DND-41 (cell line): ENCODE measurements around the gene OSBPL8.

ENCODE experiments used
- ATAC-seq: fragments of 200-7000 bp; cut with Tn5 transposase; 3 replicates; pipeline ENCODE4 v1.9.1; 2021; ENCODE audit warnings: low read depth; ENCODE audit not compliant: insufficient read depth
- DNase-seq: peaks from one replicate; pipeline ENCODE4 v3.0.0-alpha.2; 2020
- H2AFZ ChIP-seq: 2 replicates; pipeline ENCODE4 v1.6.0; 2012; ENCODE audit warnings: low read depth, low read length
- H3K27ac ChIP-seq: 2 replicates; pipeline ENCODE4 v1.5.1; 2012; ENCODE audit warnings: low read length, inconsistent platforms
- H3K27me3 ChIP-seq: fragments of 200-600 bp; sonication (generic); 2 replicates; pipeline ENCODE4 v1.6.0; 2012; ENCODE audit warnings: low read length, mild to moderate bottlenecking, inconsistent platforms; ENCODE audit not compliant: insufficient read depth, poor library complexity
- H3K36me3 ChIP-seq: 2 replicates; pipeline ENCODE4 v1.5.1; 2012; ENCODE audit warnings: low read length, inconsistent platforms; ENCODE audit not compliant: insufficient read depth
- H3K4me1 ChIP-seq: 2 replicates; pipeline ENCODE4 v1.5.1; 2012; ENCODE audit warnings: mild to moderate bottlenecking, low read length; ENCODE audit not compliant: insufficient read depth
- H3K4me2 ChIP-seq: 2 replicates; pipeline ENCODE4 v1.6.0; 2012; ENCODE audit warnings: mild to moderate bottlenecking, moderate library complexity, low read length, inconsistent platforms; ENCODE audit not compliant: insufficient read depth
- H3K4me3 ChIP-seq, 2 experiments: fragments of 200-600 bp in 1 of 2; shearing (Covaris generic) in 1 of 2; 2 replicates each; pipeline ENCODE4 v1.5.1; 2012 to 2016; ENCODE audit warnings: inconsistent platforms in 2 of 2, low read length in 2 of 2, mild to moderate bottlenecking in 2 of 2, low read depth in 1 of 2, moderate library complexity in 1 of 2
- H3K79me2 ChIP-seq: 2 replicates; pipeline ENCODE4 v1.6.0; 2012; ENCODE audit warnings: low read length, inconsistent platforms; ENCODE audit not compliant: insufficient read depth
- H3K9ac ChIP-seq: 2 replicates; pipeline ENCODE4 v1.6.0; 2012; ENCODE audit warnings: low read depth, mild to moderate bottlenecking, inconsistent platforms, low read length, moderate library complexity
- H3K9me3 ChIP-seq: 2 replicates; pipeline ENCODE4 v1.5.1; 2012; ENCODE audit warnings: low read length, moderate library complexity, mild to moderate bottlenecking, inconsistent platforms; ENCODE audit not compliant: insufficient read depth, severe bottlenecking
- H4K20me1 ChIP-seq: 2 replicates; pipeline ENCODE4 v1.6.0; 2012; ENCODE audit warnings: low read length; ENCODE audit not compliant: insufficient read depth
- CTCF ChIP-seq: IDR thresholded peaks from 2 replicates; pipeline ENCODE4 v1.5.1; 2012; ENCODE audit warnings: borderline replicate concordance, low read length, moderate library complexity, mild to moderate bottlenecking; ENCODE audit not compliant: poor library complexity, severe bottlenecking; ENCODE audit errors: extremely low read depth
- EZH2 ChIP-seq: IDR thresholded peaks from 3 replicates; pipeline ENCODE4 v1.6.1; 2012; ENCODE audit warnings: borderline replicate concordance, low read depth, mild to moderate bottlenecking, moderate library complexity, low read length, inconsistent platforms; ENCODE audit not compliant: severe bottlenecking

Gene OSBPL8

GRCh38 chr12:76375470-76375869, 184.1 kb downstream of the OSBPL8 start:
- H4K20me1 ChIP-seq = no peaks in the 10 kb centered on the region
- H3K27ac ChIP-seq = no peak overlapping the region
- no peak overlapping the region for H3K9ac ChIP-seq
- H3K4me3 ChIP-seq = no peak overlapping the region
- peaks cover 48% of the 10 kb centered on the region; the same call in 1 of the 2 replicates for H3K36me3 ChIP-seq
- no peak overlapping the region for H2AFZ ChIP-seq
- H3K79me2 ChIP-seq = no peaks in the 10 kb centered on the region
- no peaks in the 10 kb centered on the region for H3K4me1 ChIP-seq
- no peaks in the 10 kb centered on the region for H3K9me3 ChIP-seq
- DNase-seq (no peak), ATAC-seq (no peak)
- no peaks in the 10 kb centered on the region for H3K27me3 ChIP-seq
- TF ChIP-seq EZH2 (no peak), CTCF (no peak)
- H3K4me2 ChIP-seq = no peak overlapping the region

GRCh38 chr12:76374386-76375020, 185.1 kb downstream of the OSBPL8 start:
- DNase-seq = no peak
- Histone ChIP-seq H4K20me1 (no peaks in the 10 kb centered on the region), H3K79me2 (no peaks in the 10 kb centered on the region), H3K27me3 (no peaks in the 10 kb centered on the region), H3K4me3 (no peak overlapping the region), H3K4me1 (no peaks in the 10 kb centered on the region), H3K4me2 (no peak overlapping the region), H3K9me3 (no peaks in the 10 kb centered on the region), H3K36me3 (peaks cover 53% of the 10 kb centered on the region; the same call in 1 of the 2 replicates), H3K27ac (no peak overlapping the region), H3K9ac (no peak overlapping the region), H2AFZ (no peak overlapping the region)
- TF ChIP-seq CTCF (no peak), EZH2 (no peak)
- no peak for ATAC-seq

GRCh38 chr12:76368230-76368629, 191.3 kb downstream of the OSBPL8 start:
- H3K79me2 ChIP-seq = no peaks in the 10 kb centered on the region
- no peak overlapping the region for H3K9ac ChIP-seq
- no peaks in the 10 kb centered on the region for H3K4me1 ChIP-seq
- peaks cover 58% of the 10 kb centered on the region for H3K36me3 ChIP-seq
- no peak overlapping the region for H3K27ac ChIP-seq
- no peak overlapping the region for H3K4me3 ChIP-seq
- ATAC-seq (no peak), DNase-seq (no peak)
- TF ChIP-seq EZH2 (no peak), CTCF (no peak)
- no peaks in the 10 kb centered on the region for H4K20me1 ChIP-seq
- no peaks in the 10 kb centered on the region for H3K27me3 ChIP-seq
- H3K4me2 ChIP-seq = no peak overlapping the region
- H3K9me3 ChIP-seq = no peaks in the 10 kb centered on the region
- no peak overlapping the region for H2AFZ ChIP-seq
